Right renal cortex interstitium (tissue), 3 donors: Measurements from ENCODE around the gene NDUFC2. TPM values are rescaled to one million over a fixed set of nuclear protein-coding genes. Genes with fewer than 3 reads are reported as not detected.
"Not testable (repeated sequence)": the region's sequence is repeated elsewhere in the genome, so short reads cannot be mapped to it uniquely, and the experiment has no call there.

Experiments used
- DNase-seq, 3 donors: peaks; one replicate each; pipeline ENCODE4 v3.0.0-alpha.2; 2013; ENCODE audit warnings: low read depth in 3 of 3, low spot score in 2 of 3
- polyA plus RNA-seq, 3 donors: library from polyadenylated mRNA; unstranded; fragments of 120-200 nt; gene quantifications; one replicate each; pipeline ENCODE4 v1.2.1, GENCODE V29; 2013; ENCODE audit not compliant: insufficient read length in 3 of 3

Gene NDUFC2
- polyA plus RNA-seq, 3 donors: 136 to 155 (median 148) TPM

GRCh38 chr11:78080084-78080817 is 589 bp upstream of the NDUFC2 start:
- DNase-seq: peak in 1 of 3 donors; percentile 43

GRCh38 chr11:78078218-78079167 is 1.2 kb downstream of the NDUFC2 start:
- no peak for DNase-seq

GRCh38 chr11:78077592-78077991 is 2.1 kb downstream of the NDUFC2 start:
- DNase-seq: not testable (repeated sequence)

- DNase-seq: no peak
Measured at GRCh38 chr11:78076733-78077403, 2.8 kb downstream of the NDUFC2 start.

- no peak for DNase-seq
Measured at GRCh38 chr11:78074756-78075155, 4.9 kb downstream of the NDUFC2 start.

GRCh38 chr11:78072455-78072854 is 7.2 kb downstream of the NDUFC2 start:
- DNase-seq: no peak

GRCh38 chr11:78071717-78072116 is 7.9 kb downstream of the NDUFC2 start:
- no peak for DNase-seq

- no peak for DNase-seq
Measured at GRCh38 chr11:78070621-78071020, 9.0 kb downstream of the NDUFC2 start.

GRCh38 chr11:78069465-78069864 is 10.2 kb downstream of the NDUFC2 start:
- DNase-seq: no peak

GRCh38 chr11:78067704-78068103 is 12.0 kb downstream of the NDUFC2 start:
- DNase-seq: no peak

- DNase-seq: no peak
Measured at GRCh38 chr11:78066471-78066870, 13.2 kb downstream of the NDUFC2 start.

GRCh38 chr11:78065203-78065602 is 14.5 kb downstream of the NDUFC2 start:
- no peak for DNase-seq

- no peak for DNase-seq
Measured at GRCh38 chr11:78063440-78064181, 16.1 kb downstream of the NDUFC2 start, which contains the start of gene THRSP. TSS of gene THRSP (plus strand) at chr11:78063861. CDS start at chr11:78063882, 21 bp downstream.

- no peak for DNase-seq
Measured at GRCh38 chr11:78062671-78063070, 17.0 kb downstream of the NDUFC2 start.

- no peak for DNase-seq
Measured at GRCh38 chr11:78061921-78062311, 17.7 kb downstream of the NDUFC2 start.

GRCh38 chr11:78061088-78061920 is 18.4 kb downstream of the NDUFC2 start:
- DNase-seq: no peak

- no peak for DNase-seq
Measured at GRCh38 chr11:78060533-78060932, 19.1 kb downstream of the NDUFC2 start.

GRCh38 chr11:78059749-78060328 is 19.8 kb downstream of the NDUFC2 start:
- DNase-seq: not testable (repeated sequence)

- DNase-seq: no peak
Measured at GRCh38 chr11:78057462-78058055, 22.1 kb downstream of the NDUFC2 start.
